Ovary (tissue), 3 donors: ENCODE measurements around the gene AGPAT1.

Source experiments
- POLR2A ChIP-seq: fragments of 450-650 bp; IDR thresholded peaks from one replicate; pipeline ENCODE4 v1.6.1; 2017; ENCODE audit warnings: antibody characterized with exemption, mild to moderate bottlenecking, moderate library complexity
- TF ChIP-seq, protein P1 (sequence below), 3 donors: fragments of 450-650 bp in 2 of 3; fragments of 200-600 bp in 1 of 3; IDR thresholded peaks; one replicate each; pipeline versions ENCODE4 v1.5.1 to v1.8.0; 2016 to 2022; ENCODE audit warnings: antibody characterized with exemption in 3 of 3, mild to moderate bottlenecking in 1 of 3
- donor health status: DM: no; HTN: no; CAD: no.

DNA sequence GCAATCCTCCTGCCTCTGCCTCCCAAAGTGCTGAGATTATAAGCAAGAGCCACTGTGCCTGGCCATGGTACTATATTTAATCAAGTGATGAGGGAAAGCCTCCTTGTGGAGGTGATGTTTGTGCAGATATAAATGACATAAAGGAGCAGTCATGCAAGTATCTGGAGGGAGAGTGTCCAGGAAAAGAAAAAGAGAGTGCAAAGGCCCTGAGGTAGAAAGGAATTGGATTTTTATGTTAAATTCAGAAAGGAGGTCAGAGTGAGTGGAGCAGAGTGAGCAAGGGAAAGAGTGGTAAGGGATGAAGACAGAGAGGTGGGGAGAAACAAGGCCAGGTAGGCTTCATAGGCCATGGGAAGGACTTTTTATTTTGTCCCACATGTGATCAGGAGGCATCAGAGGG, 38.4 kb downstream of the AGPAT1 start:
- TF ChIP-seq, protein P1, sequence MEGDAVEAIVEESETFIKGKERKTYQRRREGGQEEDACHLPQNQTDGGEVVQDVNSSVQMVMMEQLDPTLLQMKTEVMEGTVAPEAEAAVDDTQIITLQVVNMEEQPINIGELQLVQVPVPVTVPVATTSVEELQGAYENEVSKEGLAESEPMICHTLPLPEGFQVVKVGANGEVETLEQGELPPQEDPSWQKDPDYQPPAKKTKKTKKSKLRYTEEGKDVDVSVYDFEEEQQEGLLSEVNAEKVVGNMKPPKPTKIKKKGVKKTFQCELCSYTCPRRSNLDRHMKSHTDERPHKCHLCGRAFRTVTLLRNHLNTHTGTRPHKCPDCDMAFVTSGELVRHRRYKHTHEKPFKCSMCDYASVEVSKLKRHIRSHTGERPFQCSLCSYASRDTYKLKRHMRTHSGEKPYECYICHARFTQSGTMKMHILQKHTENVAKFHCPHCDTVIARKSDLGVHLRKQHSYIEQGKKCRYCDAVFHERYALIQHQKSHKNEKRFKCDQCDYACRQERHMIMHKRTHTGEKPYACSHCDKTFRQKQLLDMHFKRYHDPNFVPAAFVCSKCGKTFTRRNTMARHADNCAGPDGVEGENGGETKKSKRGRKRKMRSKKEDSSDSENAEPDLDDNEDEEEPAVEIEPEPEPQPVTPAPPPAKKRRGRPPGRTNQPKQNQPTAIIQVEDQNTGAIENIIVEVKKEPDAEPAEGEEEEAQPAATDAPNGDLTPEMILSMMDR (IDR thresholded peaks at IDR 0.05): no peak
- no peak for TF ChIP-seq POLR2A
